ENCODE results near the gene LBHD2.

Gene LBHD2

DNA sequence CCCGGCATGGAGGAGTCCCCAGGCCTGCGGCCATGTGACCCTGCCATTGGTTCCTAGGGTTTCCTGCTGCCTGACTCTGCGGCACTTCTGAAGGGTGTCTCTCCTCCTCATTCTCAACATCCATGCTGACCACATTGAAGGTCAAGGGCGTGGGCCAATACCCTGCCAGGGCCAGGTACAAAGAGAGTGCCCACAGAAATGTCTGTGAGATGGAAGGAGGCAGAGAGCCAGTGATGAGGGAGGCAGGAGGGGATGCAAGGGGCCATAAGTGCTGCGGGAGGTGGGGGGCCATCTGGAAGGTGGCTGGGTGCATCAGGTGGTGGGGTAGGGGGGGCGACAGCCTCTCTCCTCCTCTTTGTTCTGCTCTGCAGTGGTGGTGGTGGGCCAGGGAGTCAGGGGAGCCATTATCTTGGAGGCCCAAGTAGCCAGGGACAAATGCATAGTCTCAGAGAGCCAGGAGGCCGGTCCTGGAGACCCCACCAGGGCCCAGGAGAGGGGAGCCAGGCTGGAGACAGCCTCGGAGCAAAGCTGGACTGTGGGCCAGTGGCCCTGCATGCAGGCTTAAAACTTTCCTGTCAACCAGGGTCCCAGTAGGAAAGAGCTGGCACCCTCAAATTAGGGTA lies 13.6 kb upstream of the LBHD2 start:
- no peak for DNase-seq

DNA sequence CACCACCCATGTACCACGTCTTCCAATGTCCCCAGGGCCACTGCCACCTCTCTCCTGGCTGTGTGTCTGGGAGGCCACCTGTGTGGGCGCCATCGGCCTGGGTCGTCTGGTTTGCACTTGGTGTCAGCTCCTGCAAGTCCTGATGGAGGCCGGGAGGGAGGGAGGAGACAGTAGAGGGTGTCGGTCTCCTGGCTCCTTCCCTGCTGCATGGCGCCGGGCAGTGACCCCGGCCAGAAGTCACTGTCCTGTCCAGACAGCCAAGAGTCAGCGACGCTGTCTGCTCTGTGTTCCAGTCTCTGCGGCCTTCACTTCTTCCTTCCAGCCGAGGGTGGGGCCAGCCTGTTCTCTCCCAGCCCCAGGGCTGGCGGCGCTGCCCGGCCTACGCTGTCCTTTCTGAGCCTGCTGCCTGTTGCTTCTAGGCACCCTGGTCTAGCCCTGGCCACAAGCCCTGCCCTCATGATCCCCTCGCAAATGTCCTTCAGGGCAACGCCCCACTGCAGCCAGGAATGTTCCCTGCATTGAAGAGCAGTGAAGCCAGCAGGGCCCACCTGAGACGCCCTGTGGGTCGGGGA lies 13.0 kb upstream of the LBHD2 start:
- DNase-seq = no peak

GRCh38 chr14:103071544-103072251 lies 12.3 kb upstream of the LBHD2 start:
- no peak for DNase-seq

GRCh38 chr14:103072595-103073366 lies 11.2 kb upstream of the LBHD2 start:
- no peak for DNase-seq

- no peak for DNase-seq
These were observed 10.6 kb upstream of the LBHD2 start for GRCh38 chr14:103073367-103073875.

DNA sequence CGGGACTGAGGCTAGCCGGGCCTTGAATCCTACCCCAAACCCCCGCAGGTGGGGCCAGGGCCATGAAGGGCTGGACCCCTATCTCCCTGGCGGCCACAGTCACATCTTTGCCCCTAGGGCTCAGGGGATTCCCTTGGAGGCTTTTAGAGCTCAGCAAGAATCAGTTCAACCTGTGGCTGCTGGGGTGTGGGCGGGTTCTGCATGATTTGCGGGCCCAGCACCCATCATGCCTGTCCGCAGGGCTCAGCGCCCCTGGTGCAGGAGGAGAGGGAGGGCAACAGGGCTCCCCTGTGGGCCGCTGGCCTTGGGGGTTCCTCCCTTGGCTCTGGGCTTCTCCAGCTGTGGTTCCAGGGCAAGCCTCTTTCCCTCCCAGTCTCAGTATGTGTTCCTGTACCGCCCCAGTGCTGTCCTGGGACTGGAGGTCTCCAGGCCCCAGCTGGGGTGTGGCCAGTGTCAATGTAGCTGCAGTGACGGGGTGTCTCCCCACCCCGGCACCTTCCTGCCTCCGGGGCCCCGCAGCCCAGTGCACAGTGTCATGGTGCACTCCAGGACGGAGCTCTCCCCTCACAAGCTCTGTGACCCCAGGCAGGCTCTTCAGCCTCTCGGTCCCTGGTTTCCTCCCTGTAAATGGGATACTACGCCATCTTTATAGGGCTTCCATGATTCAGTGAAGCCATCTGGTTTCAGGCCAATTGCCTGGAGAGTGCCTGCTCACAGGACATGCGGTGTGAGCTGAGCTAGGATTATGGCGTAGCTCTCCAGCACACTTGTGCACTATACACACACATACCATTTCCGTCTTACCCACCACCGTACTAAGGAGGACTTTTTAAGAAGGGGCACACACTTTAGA lies 9.9 kb upstream of the LBHD2 start:
- no peak for DNase-seq

DNA sequence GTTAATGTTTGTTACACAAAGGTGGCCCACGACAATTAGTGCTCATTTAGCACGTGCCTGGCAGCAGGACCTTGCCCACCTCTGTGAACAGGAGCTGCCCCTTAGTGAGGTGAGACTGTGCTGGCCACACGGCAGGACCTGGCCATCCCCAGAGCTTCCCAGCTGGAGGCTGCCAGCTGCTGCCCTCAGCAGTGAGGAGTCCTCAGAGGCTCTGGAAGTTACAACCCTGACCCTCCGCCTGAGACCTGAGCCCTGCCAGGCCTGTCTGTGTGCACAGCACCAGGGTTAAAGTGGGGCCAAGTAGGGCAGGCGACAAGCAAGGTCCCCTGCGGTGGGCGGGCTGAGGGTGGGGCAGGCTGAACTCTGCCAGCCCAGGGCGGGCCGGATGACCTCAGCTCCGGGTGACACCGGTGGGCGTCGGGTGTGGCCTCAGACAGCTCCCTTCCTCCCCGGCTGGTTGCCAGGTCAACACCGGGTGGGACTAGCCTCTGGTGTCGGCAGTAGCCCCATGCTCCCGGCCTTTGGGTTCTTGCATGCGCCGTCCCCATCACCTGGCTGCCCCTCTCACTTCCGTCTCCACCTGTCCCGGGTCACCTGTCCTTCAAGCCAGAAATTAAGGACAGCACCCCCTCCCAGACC lies 9.2 kb upstream of the LBHD2 start:
- no peak for DNase-seq

GRCh38 chr14:103078420-103078749 lies 5.6 kb upstream of the LBHD2 start:
- peak; percentile 53 to 68 for DNase-seq

DNA sequence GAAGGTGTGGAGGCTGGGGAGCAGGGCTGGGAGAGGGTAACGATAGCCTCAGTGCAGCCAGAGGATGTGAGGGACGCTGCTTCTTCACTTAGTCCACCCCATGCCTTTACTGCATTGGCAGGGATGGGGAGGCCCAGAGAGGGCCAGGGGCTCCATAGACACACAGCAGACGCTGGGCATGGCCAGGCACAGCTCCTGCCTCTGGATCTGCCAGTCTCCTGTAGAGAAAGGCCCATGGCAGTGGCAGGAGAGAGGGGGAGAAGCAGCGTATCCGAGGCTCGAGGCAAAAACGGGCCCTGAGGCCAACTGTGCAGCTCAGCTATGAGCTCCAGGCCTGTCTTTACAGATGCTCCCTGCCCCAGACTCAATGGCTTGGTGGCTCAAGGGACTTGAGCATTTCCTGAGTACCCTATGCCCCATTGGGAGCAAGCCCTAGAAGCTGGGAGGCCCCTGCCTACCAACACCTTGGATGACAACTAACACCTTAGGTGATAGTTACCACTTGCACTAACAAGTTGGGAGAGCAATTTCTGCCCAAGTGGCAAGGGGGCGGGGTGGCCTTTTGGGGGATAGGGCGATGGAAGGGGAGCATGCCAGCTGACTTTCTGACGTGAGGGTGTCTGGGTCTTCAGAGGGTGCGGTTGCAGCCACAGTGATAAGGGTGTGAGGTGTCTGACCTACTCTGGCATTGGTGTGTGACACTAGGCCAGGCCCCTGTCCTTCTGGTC lies 5.0 kb upstream of the LBHD2 start:
- no peak for DNase-seq

- DNase-seq = no peak
These were observed 2.1 kb upstream of the LBHD2 start for GRCh38 chr14:103081951-103082350.

GRCh38 chr14:103085106-103086091 lies 1.4 kb downstream of the LBHD2 start:
- DNase-seq = no peak

- no peak for DNase-seq
These were observed 2.8 kb downstream of the LBHD2 start for GRCh38 chr14:103086771-103087342.

DNA sequence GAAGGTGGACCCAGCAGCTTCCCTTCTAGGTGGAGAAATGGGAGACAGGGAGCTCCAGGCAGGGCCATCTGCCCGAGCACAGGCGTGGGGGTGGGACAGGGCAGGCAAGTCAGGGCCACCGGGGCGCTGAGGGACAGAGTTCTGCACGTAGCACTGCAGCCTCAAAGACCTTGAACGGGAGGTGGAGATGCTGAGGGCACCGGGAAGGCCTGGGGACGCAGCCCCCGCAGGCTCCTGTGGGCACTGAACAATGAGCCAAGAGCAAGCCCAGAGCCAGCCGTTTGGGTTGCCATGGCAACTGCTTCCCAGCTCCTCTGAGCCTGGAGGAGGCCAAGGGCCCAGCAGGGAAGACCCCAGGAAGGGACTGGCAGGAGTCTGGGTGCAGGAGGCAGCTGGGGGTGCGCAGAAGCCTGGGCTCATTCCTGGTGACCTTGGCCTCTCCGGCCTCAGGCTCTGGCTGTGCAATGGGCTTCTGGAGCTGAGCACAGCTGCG lies 3.4 kb downstream of the LBHD2 start:
- DNase-seq = no peak

DNA sequence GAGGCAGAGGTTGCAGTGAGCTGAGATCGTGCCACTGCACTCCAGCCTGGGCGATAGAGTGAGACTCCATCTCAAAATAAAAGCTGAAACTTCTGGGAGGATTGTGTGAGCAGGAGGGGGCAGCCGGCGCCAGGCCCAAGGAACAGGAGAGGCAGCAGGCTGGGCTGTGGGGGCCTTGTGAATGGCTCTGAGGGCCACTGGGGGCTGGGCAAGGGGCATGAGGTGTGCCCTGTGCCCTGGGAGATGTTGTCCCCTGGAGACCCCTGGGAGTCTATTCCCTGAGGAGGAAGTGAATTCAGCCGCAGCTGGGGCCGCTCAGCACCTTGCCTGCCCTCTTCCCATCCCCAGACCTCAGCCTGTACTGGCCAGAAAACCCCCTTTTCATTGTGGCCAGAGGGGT lies 4.9 kb downstream of the LBHD2 start:
- no peak for DNase-seq

GRCh38 chr14:103089386-103090335 lies 5.7 kb downstream of the LBHD2 start:
- DNase-seq = no peak

- DNase-seq = no peak
These were observed 6.5 kb downstream of the LBHD2 start for GRCh38 chr14:103090481-103091020.

GRCh38 chr14:103091041-103091882 lies 7.3 kb downstream of the LBHD2 start:
- peak in 1 of 2 experiments; percentile 48 for DNase-seq
